Astrocyte (in vitro differentiated cells and primary cell): ENCODE results near the gene ZBTB7C. TPM values are rescaled to one million over a fixed set of nuclear protein-coding genes. Genes with fewer than 3 reads are reported as not detected.
A peak's percentile ranks its signal among the peaks of the same experiment; 100 is the strongest.

ENCODE experiments used
- DNase-seq: peaks from one replicate; pipeline ENCODE4 v3.0.0-alpha.2; 2010; ENCODE audit warnings: low read depth
- FAIRE-seq: peaks from 2 replicates; lab custom pipeline; 2011; peaks lifted over from hg19 to GRCh38; lab: Jason Lieb, UNC
- H2AFZ ChIP-seq: 2 replicates; pipeline ENCODE4 v1.6.0; 2012; ENCODE audit warnings: low read depth, low read length, inconsistent platforms
- H3K27ac ChIP-seq: 2 replicates; pipeline ENCODE4 v1.5.1; 2011; ENCODE audit warnings: low read depth, low read length, inconsistent platforms
- H3K27me3 ChIP-seq: 2 replicates; pipeline ENCODE4 v1.6.0; 2011; ENCODE audit warnings: low read length, inconsistent platforms; ENCODE audit not compliant: insufficient read depth
- H3K36me3 ChIP-seq: 2 replicates; pipeline ENCODE4 v1.5.1; 2011; ENCODE audit warnings: low read length, inconsistent platforms; ENCODE audit not compliant: insufficient read depth
- H3K4me1 ChIP-seq: 2 replicates; pipeline ENCODE4 v1.5.1; 2011; ENCODE audit warnings: low read length, inconsistent platforms; ENCODE audit not compliant: insufficient read depth
- H3K4me2 ChIP-seq: 2 replicates; pipeline ENCODE4 v1.6.0; 2012; ENCODE audit warnings: low read length, inconsistent platforms
- H3K4me3 ChIP-seq: 2 replicates; pipeline ENCODE4 v1.5.1; 2011; ENCODE audit warnings: low read depth, mild to moderate bottlenecking, low read length, inconsistent platforms; ENCODE audit not compliant: insufficient read depth
- H3K79me2 ChIP-seq: 2 replicates; pipeline ENCODE4 v1.6.0; 2012; ENCODE audit warnings: mild to moderate bottlenecking, low read length, inconsistent platforms; ENCODE audit not compliant: insufficient read depth
- H3K9ac ChIP-seq: 2 replicates; pipeline ENCODE4 v1.6.0; 2012; ENCODE audit warnings: mild to moderate bottlenecking, low read length, inconsistent platforms
- H3K9me3 ChIP-seq: 2 replicates; pipeline ENCODE4 v1.5.1; 2012; ENCODE audit warnings: low read depth, mild to moderate bottlenecking, low read length, inconsistent platforms; ENCODE audit not compliant: insufficient read depth
- H4K20me1 ChIP-seq: 2 replicates; pipeline ENCODE4 v1.6.0; 2012; ENCODE audit warnings: low read length, inconsistent platforms; ENCODE audit not compliant: insufficient read depth
- H3K27ac Mint-ChIP-seq: one replicate; pipeline ENCODE4 v1.8.0; 2021; ENCODE audit warnings: mild to moderate bottlenecking, mixed read lengths; ENCODE audit not compliant: unreplicated experiment
- H3K27me3 Mint-ChIP-seq: one replicate; pipeline ENCODE4 v1.8.0; 2021; ENCODE audit warnings: low read depth, mixed read lengths; ENCODE audit not compliant: unreplicated experiment
- H3K36me3 Mint-ChIP-seq: one replicate; pipeline ENCODE4 v1.8.0; 2021; ENCODE audit warnings: low read depth, mixed read lengths; ENCODE audit not compliant: unreplicated experiment
- H3K4me1 Mint-ChIP-seq: one replicate; pipeline ENCODE4 v1.8.0; 2021; ENCODE audit warnings: low read depth, mixed read lengths; ENCODE audit not compliant: unreplicated experiment
- H3K4me3 Mint-ChIP-seq: one replicate; pipeline ENCODE4 v1.8.0; 2021; ENCODE audit warnings: mild to moderate bottlenecking, moderate library complexity, mixed read lengths; ENCODE audit not compliant: unreplicated experiment
- H3K9me3 Mint-ChIP-seq: one replicate; pipeline ENCODE4 v1.8.0; 2021; ENCODE audit warnings: mild to moderate bottlenecking, mixed read lengths; ENCODE audit not compliant: unreplicated experiment
- CTCF ChIP-seq: IDR thresholded peaks from 2 replicates; pipeline ENCODE4 v1.5.1; 2011; ENCODE audit warnings: low read depth, mild to moderate bottlenecking, inconsistent platforms, low read length, moderate library complexity; ENCODE audit not compliant: insufficient read depth
- EZH2 ChIP-seq: IDR thresholded peaks from 2 replicates; pipeline ENCODE4 v1.6.1; 2012; ENCODE audit warnings: mild to moderate bottlenecking, low read length, inconsistent platforms; ENCODE audit not compliant: insufficient read depth
- total RNA-seq: library from RNA; stranded (reverse); gene quantifications from 2 replicates; pipeline ENCODE4 v1.2.1, GENCODE V29; 2021

Gene ZBTB7C
- total RNA-seq, 1 donor from 2014 or later, result 1.0 TPM

GRCh38 chr18:47992266-47992665, 416.9 kb downstream of the ZBTB7C start:
- Mint-ChIP-seq H3K4me1 (peaks cover 6% of the 10 kb centered on the region), H3K27ac (no peak overlapping the region), H3K9me3 (peaks cover 5% of the 10 kb centered on the region), H3K36me3 (peaks cover 2% of the 10 kb centered on the region), H3K4me3 (no peak overlapping the region), H3K27me3 (peaks cover 8% of the 10 kb centered on the region)
- Histone ChIP-seq H3K9me3 (no peaks in the 10 kb centered on the region), H3K4me3 (no peak overlapping the region), H3K36me3 (no peaks in the 10 kb centered on the region), H3K4me2 (no peak overlapping the region), H3K4me1 (no peaks in the 10 kb centered on the region), H3K79me2 (no peaks in the 10 kb centered on the region), H3K27me3 (no peaks in the 10 kb centered on the region), H3K9ac (no peak overlapping the region), H4K20me1 (no peaks in the 10 kb centered on the region), H3K27ac (no peak overlapping the region), H2AFZ (no peak overlapping the region)
- DNase-seq (no peak), FAIRE-seq (no peak)
- TF ChIP-seq EZH2 (no peak), CTCF (no peak)

GRCh38 chr18:47990981-47991380, 418.2 kb downstream of the ZBTB7C start:
- H3K4me1 ChIP-seq, result no peaks in the 10 kb centered on the region
- FAIRE-seq (no peak), DNase-seq (no peak)
- no peak overlapping the region for H3K27ac Mint-ChIP-seq
- peaks cover 6% of the 10 kb centered on the region for H3K4me1 Mint-ChIP-seq
- H3K27ac ChIP-seq, result no peak overlapping the region
- no peaks in the 10 kb centered on the region for H4K20me1 ChIP-seq
- H3K79me2 ChIP-seq, result no peaks in the 10 kb centered on the region
- peaks cover 8% of the 10 kb centered on the region for H3K27me3 Mint-ChIP-seq
- no peak overlapping the region for H3K4me3 ChIP-seq
- H3K9me3 ChIP-seq, result no peaks in the 10 kb centered on the region
- no peaks in the 10 kb centered on the region for H3K36me3 ChIP-seq
- no peak overlapping the region for H3K9ac ChIP-seq
- H3K36me3 Mint-ChIP-seq, result no peaks in the 10 kb centered on the region
- no peak overlapping the region for H3K4me3 Mint-ChIP-seq
- no peaks in the 10 kb centered on the region for H3K27me3 ChIP-seq
- H3K9me3 Mint-ChIP-seq, result peaks cover 2% of the 10 kb centered on the region
- H2AFZ ChIP-seq, result no peak overlapping the region
- no peak for TF ChIP-seq EZH2
- no peak for TF ChIP-seq CTCF
- H3K4me2 ChIP-seq, result no peak overlapping the region

- no peak overlapping the region for H3K4me3 ChIP-seq
- H3K9me3 ChIP-seq, result no peaks in the 10 kb centered on the region
- peaks cover 8% of the 10 kb centered on the region for H3K9me3 Mint-ChIP-seq
- H3K4me3 Mint-ChIP-seq, result no peak overlapping the region
- no peak overlapping the region for H3K27ac Mint-ChIP-seq
- no peak for TF ChIP-seq EZH2
- no peak for TF ChIP-seq CTCF
- peaks cover 5% of the 10 kb centered on the region for H3K4me1 Mint-ChIP-seq
- no peaks in the 10 kb centered on the region for H3K36me3 ChIP-seq
- H3K4me2 ChIP-seq, result peak overlapping the region; percentile 21
- H3K79me2 ChIP-seq, result no peaks in the 10 kb centered on the region
- no peak overlapping the region for H2AFZ ChIP-seq
- DNase-seq (no peak), FAIRE-seq (no peak)
- H3K27me3 Mint-ChIP-seq, result peaks cover 14% of the 10 kb centered on the region
- no peak overlapping the region for H3K27ac ChIP-seq
- no peaks in the 10 kb centered on the region for H3K27me3 ChIP-seq
- H3K36me3 Mint-ChIP-seq, result no peaks in the 10 kb centered on the region
- no peaks in the 10 kb centered on the region for H4K20me1 ChIP-seq
- H3K9ac ChIP-seq, result no peak overlapping the region
- H3K4me1 ChIP-seq, result no peaks in the 10 kb centered on the region
Measured at GRCh38 chr18:47987388-47987699, 421.8 kb downstream of the ZBTB7C start.
